Spleen (tissue), 7 donors: ENCODE data around the gene ITPKB.

Experiments used
- CTCF ChIP-seq, 11 experiments: fragments of 200-600 bp in 7 of 11; fragments of 450-650 bp in 4 of 11; sonication (generic) in 4 of 11; IDR thresholded peaks in 8 of 11; conservative IDR thresholded peaks in 3 of 11; 1 replicate in 7 of 11; 2 replicates in 4 of 11; pipeline versions ENCODE4 v1.4.0 to v1.8.0; 2016 to 2021; ENCODE audit warnings: antibody characterized with exemption in 11 of 11, inconsistent platforms in 4 of 11, mild to moderate bottlenecking in 1 of 11
- POLR2A ChIP-seq, 3 donors: fragments of 450-650 bp; IDR thresholded peaks; one replicate each; pipeline ENCODE4 v1.5.1; 2017; ENCODE audit warnings: antibody characterized with exemption in 3 of 3, mild to moderate bottlenecking in 1 of 3
- POLR2AphosphoS5 ChIP-seq, 3 donors: sonication (generic); formaldehyde crosslinking; IDR thresholded peaks; one replicate each; pipeline ENCODE4 v1.5.1; 2017; ENCODE audit warnings: antibody characterized with exemption in 3 of 3
- donor health status: DM: no; HTN: no; CAD: no; lungs with moderate emphysema.
- donor health status: DM: no; HTN: no; CAD: no.
- donor health status: DM: no; HTN: no; CAD: no.

- TF ChIP-seq CTCF (IDR thresholded peaks at IDR 0.05 in 8 of 11, conservative IDR thresholded peaks at IDR 0.05 in 3 of 11) = no peak
- peak in 2 of 3 donors; percentile 4 to 25 for TF ChIP-seq POLR2AphosphoS5 (IDR thresholded peaks at IDR 0.05)
- no peak for TF ChIP-seq POLR2A (IDR thresholded peaks at IDR 0.05)
Measured at GRCh38 chr1:226650236-226650841, 88.7 kb downstream of the ITPKB start.
